ENCODE results near the gene MED29.

Gene MED29

DNA sequence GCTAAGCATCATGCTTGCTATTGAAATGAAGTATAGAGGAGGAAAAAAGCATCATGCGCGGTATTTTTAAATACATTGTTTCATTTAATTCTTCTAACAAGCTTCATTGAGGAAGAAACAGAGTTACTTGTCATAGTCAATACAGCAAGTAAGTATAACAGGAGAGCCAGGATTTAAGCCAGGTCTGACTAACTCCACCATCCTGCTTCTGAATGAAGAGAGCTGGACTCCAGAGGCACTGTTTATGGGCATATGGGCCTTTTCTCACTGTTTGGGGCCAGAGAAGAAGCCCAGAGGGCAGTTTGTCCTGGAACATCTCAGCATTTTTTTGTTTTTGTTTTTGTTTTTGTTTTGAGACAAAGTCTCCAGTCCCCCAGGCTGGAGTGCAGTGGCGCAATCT lies 41.0 kb upstream of the MED29 start:
- DNase-seq (ENCODE audit: low read depth) = no peak
- TF ChIP-seq, protein P1, sequence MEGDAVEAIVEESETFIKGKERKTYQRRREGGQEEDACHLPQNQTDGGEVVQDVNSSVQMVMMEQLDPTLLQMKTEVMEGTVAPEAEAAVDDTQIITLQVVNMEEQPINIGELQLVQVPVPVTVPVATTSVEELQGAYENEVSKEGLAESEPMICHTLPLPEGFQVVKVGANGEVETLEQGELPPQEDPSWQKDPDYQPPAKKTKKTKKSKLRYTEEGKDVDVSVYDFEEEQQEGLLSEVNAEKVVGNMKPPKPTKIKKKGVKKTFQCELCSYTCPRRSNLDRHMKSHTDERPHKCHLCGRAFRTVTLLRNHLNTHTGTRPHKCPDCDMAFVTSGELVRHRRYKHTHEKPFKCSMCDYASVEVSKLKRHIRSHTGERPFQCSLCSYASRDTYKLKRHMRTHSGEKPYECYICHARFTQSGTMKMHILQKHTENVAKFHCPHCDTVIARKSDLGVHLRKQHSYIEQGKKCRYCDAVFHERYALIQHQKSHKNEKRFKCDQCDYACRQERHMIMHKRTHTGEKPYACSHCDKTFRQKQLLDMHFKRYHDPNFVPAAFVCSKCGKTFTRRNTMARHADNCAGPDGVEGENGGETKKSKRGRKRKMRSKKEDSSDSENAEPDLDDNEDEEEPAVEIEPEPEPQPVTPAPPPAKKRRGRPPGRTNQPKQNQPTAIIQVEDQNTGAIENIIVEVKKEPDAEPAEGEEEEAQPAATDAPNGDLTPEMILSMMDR (conservative IDR thresholded peaks at IDR 0.05; ENCODE audit: low read depth, low read length) = no peak
- no peak overlapping the region for H3K4me3 ChIP-seq (ENCODE audit: low read length)

DNA sequence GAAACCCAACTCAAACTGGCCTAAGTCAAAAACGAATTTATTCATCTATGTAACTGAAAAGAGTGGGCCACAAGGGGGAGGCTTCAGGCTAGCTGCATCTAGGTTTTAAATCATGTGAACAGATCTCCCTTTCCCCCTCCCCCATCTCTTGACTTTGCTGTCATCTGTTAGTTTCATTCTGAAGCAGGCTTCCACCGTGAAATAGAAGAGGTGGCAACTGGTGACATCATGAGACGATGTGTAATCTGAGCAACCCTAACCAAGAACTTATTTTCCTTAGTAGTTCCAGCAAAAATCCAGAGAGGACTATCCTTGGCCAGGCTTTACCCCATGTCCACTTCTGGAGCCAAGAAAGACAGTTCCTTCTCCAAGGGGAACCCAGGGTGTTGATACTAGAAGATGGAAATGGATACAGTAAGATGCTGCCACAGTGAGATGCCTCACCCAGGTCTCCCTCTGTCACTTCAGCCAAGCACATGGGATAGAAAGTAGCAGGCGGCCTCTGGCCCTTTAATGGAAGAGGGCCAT lies 39.6 kb upstream of the MED29 start:
- H3K4me3 ChIP-seq (ENCODE audit: low read length) = no peak overlapping the region
- no peak for DNase-seq (ENCODE audit: low read depth)
- TF ChIP-seq, protein P1 (conservative IDR thresholded peaks at IDR 0.05; ENCODE audit: low read depth, low read length) = no peak

DNA sequence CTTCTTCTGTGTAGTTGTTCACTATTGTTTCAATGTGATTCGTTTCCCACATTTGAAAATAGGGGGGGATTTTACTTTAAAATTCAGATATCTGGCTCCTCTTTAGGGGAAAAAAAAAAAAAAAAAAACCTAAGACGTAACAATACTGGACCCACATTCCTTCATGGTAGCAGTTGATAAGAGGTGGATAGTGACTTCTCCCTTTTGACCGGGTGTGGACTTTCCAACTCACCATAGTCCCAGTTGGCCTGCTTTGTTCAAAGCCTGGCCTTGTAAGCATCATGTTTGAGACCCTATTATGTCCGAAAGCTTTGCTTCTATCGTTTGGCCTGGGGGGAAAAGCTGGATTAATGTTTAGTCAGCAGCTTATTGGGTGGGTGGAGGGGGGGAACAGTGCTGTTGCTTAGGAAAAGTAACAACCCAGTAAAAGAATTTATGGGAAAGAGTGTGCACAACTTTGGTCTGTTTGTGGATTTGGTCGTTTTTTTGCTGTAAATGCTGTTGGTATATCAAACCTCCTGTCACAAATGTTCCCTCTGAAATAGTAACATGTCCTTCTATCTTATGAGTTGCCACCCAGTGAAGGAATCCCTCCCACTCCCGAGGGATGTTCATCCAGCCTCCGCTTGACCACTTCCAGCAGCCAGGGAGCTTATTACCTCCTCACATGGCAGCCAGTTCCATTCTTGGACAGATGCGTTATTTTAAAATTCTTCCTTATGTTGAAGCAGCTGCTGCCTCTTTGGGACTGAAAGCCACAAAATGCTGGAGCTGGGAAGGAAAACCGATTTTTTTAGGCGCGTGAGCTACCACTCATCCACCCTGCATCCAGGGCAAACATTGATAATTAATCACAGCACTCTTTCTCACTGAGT lies 38.6 kb upstream of the MED29 start:
- no peak overlapping the region for H3K4me3 ChIP-seq (ENCODE audit: low read length)
- no peak for DNase-seq (ENCODE audit: low read depth)
- TF ChIP-seq, protein P1 (conservative IDR thresholded peaks at IDR 0.05; ENCODE audit: low read depth, low read length) = no peak

DNA sequence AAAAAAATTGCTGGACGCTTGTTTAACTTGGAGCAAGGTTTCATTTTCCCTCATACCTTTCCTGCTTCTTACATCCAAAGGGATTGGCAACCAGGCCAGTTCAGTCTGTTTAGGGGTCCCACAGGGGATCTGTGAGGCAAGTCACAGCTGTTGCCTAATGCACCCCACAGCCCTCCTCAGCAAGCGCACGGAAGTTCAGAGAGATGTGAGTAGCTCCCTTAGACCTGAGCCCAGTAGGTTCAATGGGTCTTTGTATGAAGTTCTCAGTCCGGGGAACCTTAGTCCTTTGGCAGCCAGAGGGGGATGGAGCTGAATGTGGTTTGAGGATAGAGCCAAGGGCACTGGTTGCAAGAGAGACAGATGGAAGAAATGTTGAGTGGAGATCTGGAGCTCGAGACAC lies 35.9 kb upstream of the MED29 start:
- no peak overlapping the region for H3K4me3 ChIP-seq (ENCODE audit: low read length)
- TF ChIP-seq, protein P1 (conservative IDR thresholded peaks at IDR 0.05; ENCODE audit: low read depth, low read length) = no peak
- no peak for DNase-seq (ENCODE audit: low read depth)

DNA sequence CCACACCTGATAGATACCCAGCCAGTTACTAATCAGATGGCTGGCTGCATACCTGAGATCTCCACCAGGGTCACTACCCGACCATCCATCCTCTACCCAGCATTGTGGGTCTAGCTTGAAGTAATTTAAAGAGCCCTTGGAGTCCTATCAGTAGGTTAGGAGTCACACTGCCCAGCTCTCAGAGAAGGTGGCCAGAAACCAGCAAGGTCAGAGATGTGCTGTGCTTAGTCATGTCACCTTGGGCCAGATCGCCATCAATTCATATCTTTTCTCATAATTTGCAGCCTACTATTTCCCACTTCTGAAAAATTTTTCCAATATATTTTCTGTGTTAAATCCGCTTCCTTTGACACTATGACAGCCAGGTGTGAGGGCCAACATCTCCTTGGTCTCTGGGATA lies 35.1 kb upstream of the MED29 start:
- DNase-seq (ENCODE audit: low read depth) = no peak
- no peak overlapping the region for H3K4me3 ChIP-seq (ENCODE audit: low read length)
- TF ChIP-seq, protein P1 (conservative IDR thresholded peaks at IDR 0.05; ENCODE audit: low read depth, low read length) = no peak

DNA sequence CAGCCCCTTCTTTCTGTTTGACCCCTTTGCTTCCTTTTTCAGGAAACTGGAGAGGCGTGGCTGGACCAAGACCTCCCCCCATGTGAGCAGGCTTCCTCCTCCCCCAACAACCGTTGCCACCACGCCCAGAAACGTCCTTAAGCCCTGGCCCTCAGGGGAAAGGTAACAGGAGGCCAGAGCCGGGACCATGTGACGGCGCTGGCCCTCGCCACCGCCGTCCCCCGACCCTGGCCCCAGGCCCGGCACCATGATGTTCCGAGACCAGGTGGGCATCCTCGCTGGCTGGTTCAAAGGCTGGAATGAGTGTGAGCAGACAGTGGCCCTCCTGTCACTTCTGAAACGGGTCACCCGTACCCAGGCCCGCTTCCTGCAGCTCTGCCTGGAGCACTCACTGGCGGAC lies 34.5 kb upstream of the MED29 start:
- H3K4me3 ChIP-seq (ENCODE audit: low read length) = no peak overlapping the region
- DNase-seq (ENCODE audit: low read depth) = no peak
- TF ChIP-seq, protein P1 (conservative IDR thresholded peaks at IDR 0.05; ENCODE audit: low read depth, low read length) = no peak

DNA sequence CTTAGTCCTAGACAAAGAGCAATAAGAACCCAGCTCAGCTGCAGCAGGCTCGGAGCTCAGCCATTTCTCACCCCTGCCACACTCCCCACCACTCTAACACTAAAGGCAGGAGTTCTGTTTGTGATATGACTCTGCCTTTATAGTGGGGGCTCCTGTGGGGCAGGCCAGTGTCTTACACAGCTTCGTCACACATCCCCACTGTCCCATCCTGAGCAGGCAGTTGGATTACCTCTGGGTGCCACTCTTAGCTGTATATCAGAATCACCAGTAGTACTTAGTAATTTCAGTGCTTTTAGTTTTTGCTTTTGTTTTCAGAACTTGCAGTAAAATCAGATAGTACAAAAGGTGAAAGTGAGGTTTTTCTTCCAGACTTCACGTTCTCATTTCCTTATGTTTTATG lies 32.2 kb upstream of the MED29 start:
- no peak for DNase-seq (ENCODE audit: low read depth)
- no peak overlapping the region for H3K4me3 ChIP-seq (ENCODE audit: low read length)
- TF ChIP-seq, protein P1 (conservative IDR thresholded peaks at IDR 0.05; ENCODE audit: low read depth, low read length) = no peak

Data from retinal pigment epithelial cell (primary cell).